ENCODE measurements around the gene ADAMTSL3. TPM values are rescaled to one million over a fixed set of nuclear protein-coding genes. Genes with fewer than 3 reads are reported as not detected.

The ADAMTSL3 gene
- total RNA-seq, 1 experiment from 2014 or later, result 1.8 TPM

GRCh38 chr15:83843471-83843871, 189.5 kb downstream of the ADAMTSL3 start:
- no peaks in the 10 kb centered on the region for H3K27me3 Mint-ChIP-seq (ENCODE audit: low read depth)
- H3K4me3 Mint-ChIP-seq, result no peak overlapping the region
- ChIA-PET CTCF (no interaction called here), POLR2A (no interaction called here)
- no peak for DNase-seq (ENCODE audit: low spot score)
- H3K9me3 Mint-ChIP-seq, result no peaks in the 10 kb centered on the region
- H3K27ac Mint-ChIP-seq, result no peak overlapping the region
- no peaks in the 10 kb centered on the region for H3K36me3 Mint-ChIP-seq
- no peak for ATAC-seq
- TF ChIP-seq OVOL2 (CRISPR knock-in tag; IDR thresholded peaks at IDR 0.05; ENCODE audit: borderline replicate concordance) (no peak), STAT6 (CRISPR knock-in tag; conservative IDR thresholded peaks at IDR 0.05; ENCODE audit: low read depth) (no peak), NR1H2 (CRISPR knock-in tag; IDR thresholded peaks at IDR 0.05) (no peak), ZNF263 (CRISPR knock-in tag; IDR thresholded peaks at IDR 0.05; ENCODE audit: low read depth) (no peak), USF2 (CRISPR knock-in tag; IDR thresholded peaks at IDR 0.05) (no peak), FOXJ3 (CRISPR knock-in tag; IDR thresholded peaks at IDR 0.05; ENCODE audit: borderline replicate concordance) (no peak), SMAD4 (CRISPR knock-in tag; IDR thresholded peaks at IDR 0.05) (no peak), MYBL2 (CRISPR knock-in tag; IDR thresholded peaks at IDR 0.05) (no peak), ZNF425 (CRISPR knock-in tag; conservative IDR thresholded peaks at IDR 0.05) (no peak), ATF6 (CRISPR knock-in tag; IDR thresholded peaks at IDR 0.05) (no peak), MLX (CRISPR knock-in tag; IDR thresholded peaks at IDR 0.05) (no peak), TCF7 (CRISPR knock-in tag; IDR thresholded peaks at IDR 0.05; ENCODE audit: low read depth) (no peak), MXD4 (CRISPR knock-in tag; IDR thresholded peaks at IDR 0.05; ENCODE audit: borderline replicate concordance) (no peak), ZMAT4 (CRISPR knock-in tag; IDR thresholded peaks at IDR 0.05) (no peak), E2F4 (CRISPR knock-in tag; IDR thresholded peaks at IDR 0.05; ENCODE audit: borderline replicate concordance, low read depth) (no peak), HMGA2 (CRISPR knock-in tag; IDR thresholded peaks at IDR 0.05) (no peak), EMX1 (CRISPR knock-in tag; IDR thresholded peaks at IDR 0.05) (no peak), ZNF423 (CRISPR knock-in tag; IDR thresholded peaks at IDR 0.05) (no peak), USF1 (CRISPR knock-in tag; IDR thresholded peaks at IDR 0.05) (no peak)
- peaks cover 4% of the 10 kb centered on the region for H3K4me1 Mint-ChIP-seq
